SU-DHL-6 (cell line): ENCODE data around the gene SC5D.

Source experiments
- H2AFZ ChIP-seq: fragments of 200-600 bp; sonication (generic); 2 replicates; pipeline ENCODE4 v1.6.1; 2014; ENCODE audit warnings: low read depth, mild to moderate bottlenecking, moderate library complexity, mixed read lengths, antibody characterized with exemption, low read length; ENCODE audit not compliant: severe bottlenecking
- H3F3A ChIP-seq: fragments of 200-600 bp; shearing (Covaris generic); 2 replicates; pipeline ENCODE4 v1.6.0; 2016; ENCODE audit warnings: antibody characterized with exemption, mild to moderate bottlenecking; ENCODE audit not compliant: insufficient read depth
- H3K27ac ChIP-seq: fragments of 200-600 bp; sonication (generic); 2 replicates; pipeline ENCODE4 v1.5.1; 2016; ENCODE audit warnings: low read depth, mild to moderate bottlenecking, low read length, moderate library complexity, mixed read lengths
- H3K27me3 ChIP-seq: fragments of 200-600 bp; sonication (generic), shearing (Covaris generic); 2 replicates; pipeline ENCODE4 v1.6.0; 2014; ENCODE audit warnings: mild to moderate bottlenecking, low read length
- H3K36me3 ChIP-seq: fragments of 200-600 bp; sonication (generic); 2 replicates; pipeline ENCODE4 v1.6.1; 2014; ENCODE audit warnings: mild to moderate bottlenecking, low read length, mixed read lengths
- H3K4me2 ChIP-seq: fragments of 300-600, 200-600 bp; shearing (Covaris generic), sonication (generic); 2 replicates; pipeline ENCODE4 v1.6.0; 2014; ENCODE audit warnings: low read length, low read depth, mild to moderate bottlenecking; ENCODE audit not compliant: poor library complexity, severe bottlenecking
- H3K4me3 ChIP-seq: fragments of 200-600 bp; sonication (generic); 2 replicates; pipeline ENCODE4 v1.5.1; 2014; ENCODE audit warnings: antibody characterized with exemption, low read length, mild to moderate bottlenecking, mixed read lengths; ENCODE audit not compliant: insufficient read depth, poor library complexity, severe bottlenecking
- H3K79me2 ChIP-seq: fragments of 200-600 bp; sonication (generic); 2 replicates; pipeline ENCODE4 v1.6.1; 2014; ENCODE audit warnings: mild to moderate bottlenecking, low read length, moderate library complexity; ENCODE audit not compliant: insufficient read depth
- H3K9ac ChIP-seq: fragments of 200-600 bp; sonication (generic); 2 replicates; pipeline ENCODE4 v1.7.0; 2014; ENCODE audit warnings: mild to moderate bottlenecking, low read length
- H3K9me2 ChIP-seq: fragments of 200-600 bp; sonication (generic); replicated peaks from 2 replicates; pipeline ENCODE4 v1.6.1; 2014; ENCODE audit warnings: low read length; ENCODE audit not compliant: insufficient read depth
- H3K9me3 ChIP-seq: fragments of 200-600 bp; sonication (generic); 2 replicates; pipeline ENCODE4 v1.6.1; 2014; ENCODE audit warnings: low read length, mixed read lengths; ENCODE audit not compliant: insufficient read depth
- H4K20me1 ChIP-seq: fragments of 200-600 bp; sonication (generic); 2 replicates; pipeline ENCODE4 v1.6.1; 2014; ENCODE audit warnings: low read depth, mild to moderate bottlenecking, antibody characterized with exemption, low read length, moderate library complexity, mixed read lengths
- CTCF ChIP-seq: fragments of 200-600 bp; sonication (generic); IDR thresholded peaks from one replicate; pipeline ENCODE4 v1.5.1; 2017; ENCODE audit warnings: antibody characterized with exemption, mild to moderate bottlenecking, low read length, moderate library complexity; ENCODE audit not compliant: insufficient read depth, poor library complexity, severe bottlenecking
- EZH2phosphoT487 ChIP-seq: fragments of 200-600 bp; sonication (generic), shearing (Covaris generic); conservative IDR thresholded peaks from 2 replicates; pipeline ENCODE4 v1.6.1; 2018; ENCODE audit warnings: mild to moderate bottlenecking, antibody characterized with exemption, low read length, moderate library complexity, mixed read lengths

SC5D gene

GRCh38 chr11:121328176-121328966 lies 35.8 kb downstream of the SC5D start:
- H3K4me3 ChIP-seq: no peak overlapping the region
- no peaks in the 10 kb centered on the region for H3K9me2 ChIP-seq
- no peaks in the 10 kb centered on the region for H3K36me3 ChIP-seq
- H3K79me2 ChIP-seq: no peaks in the 10 kb centered on the region
- peak overlapping the region; percentile 31; the same call in 1 of the 2 replicates for H3K27ac ChIP-seq
- no peaks in the 10 kb centered on the region for H4K20me1 ChIP-seq
- no peak for TF ChIP-seq EZH2phosphoT487
- no peak for TF ChIP-seq CTCF
- H2AFZ ChIP-seq: peak overlapping the region; percentile 57
- H3K9ac ChIP-seq: peak overlapping the region; percentile 10; the same call in 1 of the 2 replicates
- H3K4me2 ChIP-seq: peak overlapping the region; percentile 36
- no peaks in the 10 kb centered on the region for H3K27me3 ChIP-seq
- H3K9me3 ChIP-seq: no peaks in the 10 kb centered on the region
- H3F3A ChIP-seq: peaks cover 16% of the 10 kb centered on the region

- Histone ChIP-seq H3K9me3 (no peaks in the 10 kb centered on the region), H2AFZ (no peak overlapping the region), H3F3A (peaks cover 16% of the 10 kb centered on the region), H3K27ac (no peak overlapping the region), H3K9ac (peak overlapping the region; percentile 10; the same call in 1 of the 2 replicates), H4K20me1 (no peaks in the 10 kb centered on the region), H3K9me2 (no peaks in the 10 kb centered on the region), H3K4me3 (no peak overlapping the region), H3K36me3 (no peaks in the 10 kb centered on the region), H3K4me2 (peak overlapping the region; percentile 36), H3K79me2 (no peaks in the 10 kb centered on the region), H3K27me3 (no peaks in the 10 kb centered on the region)
- TF ChIP-seq EZH2phosphoT487: no peak
- no peak for TF ChIP-seq CTCF
Observed at GRCh38 chr11:121328967-121329679, 36.6 kb downstream of the SC5D start.

- no peak overlapping the region for H3K4me3 ChIP-seq
Observed at GRCh38 chr11:121329781-121330395, 37.3 kb downstream of the SC5D start.

More at GRCh38 chr11:121329781-121330395, 37.3 kb downstream of the SC5D start:
- no peak overlapping the region for H2AFZ ChIP-seq
- no peaks in the 10 kb centered on the region for H3K9me3 ChIP-seq
- no peaks in the 10 kb centered on the region for H3K9me2 ChIP-seq
- peaks cover 16% of the 10 kb centered on the region for H3F3A ChIP-seq
- H4K20me1 ChIP-seq: no peaks in the 10 kb centered on the region
- H3K9ac ChIP-seq: no peak overlapping the region
- no peak overlapping the region for H3K4me2 ChIP-seq
- H3K36me3 ChIP-seq: no peaks in the 10 kb centered on the region
- no peaks in the 10 kb centered on the region for H3K27me3 ChIP-seq
- H3K79me2 ChIP-seq: no peaks in the 10 kb centered on the region
- TF ChIP-seq CTCF: no peak
- no peak for TF ChIP-seq EZH2phosphoT487
- H3K27ac ChIP-seq: no peak overlapping the region
